Sigmoid colon (tissue), 4 donors: ENCODE measurements around the gene SND1.

ENCODE experiments used
- CTCF ChIP-seq, 4 experiments: fragments of 450-650 bp in 3 of 4; fragments of 200-600 bp in 1 of 4; IDR thresholded peaks; one replicate each; pipeline ENCODE4 v1.5.1; 2016 to 2019; ENCODE audit warnings: antibody characterized with exemption in 4 of 4, mild to moderate bottlenecking in 3 of 4, moderate library complexity in 2 of 4
- POLR2AphosphoS5 ChIP-seq, 4 donors: sonication (generic); formaldehyde crosslinking; IDR thresholded peaks; one replicate each; pipeline ENCODE4 v1.6.1; 2017; ENCODE audit warnings: antibody characterized with exemption in 4 of 4

GRCh38 chr7:127884066-127884559 is 232.1 kb downstream of the SND1 start:
- TF ChIP-seq CTCF (IDR thresholded peaks at IDR 0.05), result no peak
- TF ChIP-seq POLR2AphosphoS5 (IDR thresholded peaks at IDR 0.05), result no peak
